ENCODE data around the gene UVRAG. TPM values are rescaled to one million over a fixed set of nuclear protein-coding genes. Genes with fewer than 3 reads are reported as not detected.

Gene UVRAG
- total and polyA plus RNA-seq, 2 of the 4 experiments (the other 2 are of a cell fraction) = 5.6 to 10.9 TPM

GRCh38 chr11:75778962-75779361, 36.0 kb upstream of the UVRAG start:
- Histone ChIP-seq H3K79me1 (ENCODE audit: low read depth in 1 of 2, low read length in 2 of 2) (no peaks in the 10 kb centered on the region), H3K4ac (ENCODE audit: low read depth, low read length) (no peak overlapping the region), H3K9ac (ENCODE audit: low read depth, low read length) (no peak overlapping the region), H2BK120ac (ENCODE audit: low read depth, low read length) (no peak overlapping the region), H4K5ac (ENCODE audit: low read depth, low read length) (no peak overlapping the region), H3K14ac (replicated peaks; ENCODE audit: low read depth, low read length) (no peak overlapping the region), H2BK5ac (ENCODE audit: low read depth, low read length, poor library complexity, severe bottlenecking) (no peak overlapping the region), H3K27me3 (ENCODE audit: control insufficient read depth, insufficient read depth, low read length) (peaks cover 12% of the 10 kb centered on the region; the same call in 1 of the 2 replicates), H3K9me3 (ENCODE audit: control insufficient read depth, insufficient read depth, low read length) (no peaks in the 10 kb centered on the region), H3K18ac (ENCODE audit: low read depth, low read length) (no peak overlapping the region), H3K4me3 (ENCODE audit: insufficient read depth, low read depth, low read length) (no peak overlapping the region), H4K8ac (ENCODE audit: low read depth in 2 of 2, low read length in 2 of 2) (no peak overlapping the region), H3K56ac (ENCODE audit: extremely low read depth, insufficient read depth, low read length) (no peak overlapping the region), H3K4me1 (ENCODE audit: control insufficient read depth, insufficient read depth, low read length) (no peaks in the 10 kb centered on the region), H3K4me2 (ENCODE audit: low read depth, low read length) (no peak overlapping the region), H3K36me3 (ENCODE audit: control insufficient read depth, insufficient read depth, low read length) (no peaks in the 10 kb centered on the region), H2BK15ac (ENCODE audit: low read depth, low read length) (no peak overlapping the region), H3K23ac (ENCODE audit: low read depth, low read length) (no peak overlapping the region), H2BK20ac (ENCODE audit: low read depth, low read length) (no peak overlapping the region), H2AK9ac (replicated peaks; ENCODE audit: low read depth, low read length, poor library complexity) (no peak overlapping the region), H3K27ac (ENCODE audit: insufficient read depth, low read length) (no peak overlapping the region), H2AFZ (replicated peaks; ENCODE audit: low read length, poor library complexity) (no peak overlapping the region), H4K91ac (ENCODE audit: insufficient read depth, low read depth, low read length) (no peak overlapping the region), H2AK5ac (ENCODE audit: low read depth, low read length) (no peak overlapping the region), H4K20me1 (ENCODE audit: insufficient read depth, low read length) (no peaks in the 10 kb centered on the region), H3K9me1 (ENCODE audit: insufficient read depth, low read length) (no peaks in the 10 kb centered on the region)
- in situ Hi-C loops (cut with MboI; ENCODE audit: low sequenced_read_pairs) (no loop called here), intact Hi-C loops (cut with micrococcal nuclease) (no loop called here), dilution Hi-C loops (cut with HindIII; ENCODE audit: low sequenced_read_pairs, unreplicated experiment) (no loop called here)
- POLR2A ChIA-PET (ENCODE audit: unreplicated experiment) = no interaction called here
- no CpG with 5 or more reads among the region's 5 CpGs for WGBS, 2 experiments (ENCODE audit: extremely low coverage in 2 of 2, insufficient read length in 1 of 2)
- no TSS peak for BruUV-seq (replicated peaks)
- TF ChIP-seq CHD1 (IDR thresholded peaks at IDR 0.05; ENCODE audit: low read depth, low read length) (no peak), RFX5 (IDR thresholded peaks at IDR 0.05; ENCODE audit: low read depth, low read length) (no peak), ELK1 (IDR thresholded peaks at IDR 0.05; ENCODE audit: borderline replicate concordance, low read depth, low read length) (no peak), SMC3 (IDR thresholded peaks at IDR 0.05; ENCODE audit: low read depth, low read length) (no peak), POLR2A (IDR thresholded peaks at IDR 0.05; ENCODE audit: low read depth, low read length) (no peak), CEBPB (IDR thresholded peaks at IDR 0.05; ENCODE audit: low read depth, low read length) (no peak), MXI1 (IDR thresholded peaks at IDR 0.05; ENCODE audit: borderline replicate concordance, low read depth, low read length) (no peak), BHLHE40 (IDR thresholded peaks at IDR 0.05; ENCODE audit: low read depth, low read length) (no peak), CTCF (conservative IDR thresholded peaks at IDR 0.05; ENCODE audit: low read depth, low read length) (no peak), MAZ (IDR thresholded peaks at IDR 0.05; ENCODE audit: borderline replicate concordance, low read depth, low read length) (no peak)
- ATAC-seq (ENCODE audit: low read depth) (no peak), DNase-seq (no peak)
- CTCF ChIA-PET = no interaction called here

All from IMR-90 (cell line).